ENCODE results near the gene MRPL53. TPM values are rescaled to one million over a fixed set of nuclear protein-coding genes. Genes with fewer than 3 reads are reported as not detected.

MRPL53 gene
- total RNA-seq, 1 experiment from 2014 or later = 102 TPM

- Mint-ChIP-seq H3K4me1 (ENCODE audit: low read depth, unreplicated experiment) (peaks cover 41% of the 10 kb centered on the region), H3K27ac (ENCODE audit: unreplicated experiment) (peak overlapping the region; percentile 87), H3K9me3 (ENCODE audit: unreplicated experiment) (no peaks in the 10 kb centered on the region), H3K36me3 (ENCODE audit: insufficient read depth, unreplicated experiment) (peaks cover 53% of the 10 kb centered on the region), H3K27me3 (ENCODE audit: insufficient read depth, unreplicated experiment) (no peaks in the 10 kb centered on the region), H3K4me3 (ENCODE audit: unreplicated experiment) (peak overlapping the region; percentile 94)
- CTCF ChIA-PET = interaction anchor here (0.5 to 2.9 kb wide), 9 partner anchors 11 to 46 kb away, joined by 3 to 9 read pairs (median 3); partner anchors contain the start of genes CCDC142, MRPL53, TLX2 and TTC31
- POLR2A ChIA-PET = interaction anchor here (0.9 to 5.2 kb wide), 4 partner anchors 15 to 63 kb away, joined by 3 to 17 read pairs (median 4); partner anchors contain the start of genes AUP1 and HTRA2
- peak overlapping the region; percentile 75 for H3K4me3 ChIP-seq (ENCODE audit: low read depth, low read length)
- no peaks in the 10 kb centered on the region for H3K9me3 ChIP-seq
- no peaks in the 10 kb centered on the region for H3K27me3 ChIP-seq (replicated peaks; ENCODE audit: control insufficient read depth, insufficient read depth, low read length)
- BruUV-seq (replicated peaks) = no TSS peak
- intact Hi-C loops (cut with micrococcal nuclease; ENCODE audit: unreplicated experiment) = loop anchor here (1.0 kb wide), 2 partner anchors 20 to 84 kb away; partner anchors contain the start of gene TTC31
- H3K36me3 ChIP-seq (ENCODE audit: control insufficient read depth, insufficient read depth, low read length) = 0 out of 2 replicates have a peak, but pooled peaks cover 2% of the 10 kb centered on the region
- H3K4me1 ChIP-seq = peaks cover 51% of the 10 kb centered on the region
- no peak for DNase-seq
- TF ChIP-seq, protein P1, sequence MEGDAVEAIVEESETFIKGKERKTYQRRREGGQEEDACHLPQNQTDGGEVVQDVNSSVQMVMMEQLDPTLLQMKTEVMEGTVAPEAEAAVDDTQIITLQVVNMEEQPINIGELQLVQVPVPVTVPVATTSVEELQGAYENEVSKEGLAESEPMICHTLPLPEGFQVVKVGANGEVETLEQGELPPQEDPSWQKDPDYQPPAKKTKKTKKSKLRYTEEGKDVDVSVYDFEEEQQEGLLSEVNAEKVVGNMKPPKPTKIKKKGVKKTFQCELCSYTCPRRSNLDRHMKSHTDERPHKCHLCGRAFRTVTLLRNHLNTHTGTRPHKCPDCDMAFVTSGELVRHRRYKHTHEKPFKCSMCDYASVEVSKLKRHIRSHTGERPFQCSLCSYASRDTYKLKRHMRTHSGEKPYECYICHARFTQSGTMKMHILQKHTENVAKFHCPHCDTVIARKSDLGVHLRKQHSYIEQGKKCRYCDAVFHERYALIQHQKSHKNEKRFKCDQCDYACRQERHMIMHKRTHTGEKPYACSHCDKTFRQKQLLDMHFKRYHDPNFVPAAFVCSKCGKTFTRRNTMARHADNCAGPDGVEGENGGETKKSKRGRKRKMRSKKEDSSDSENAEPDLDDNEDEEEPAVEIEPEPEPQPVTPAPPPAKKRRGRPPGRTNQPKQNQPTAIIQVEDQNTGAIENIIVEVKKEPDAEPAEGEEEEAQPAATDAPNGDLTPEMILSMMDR (IDR thresholded peaks at IDR 0.05; ENCODE audit: insufficient read depth in 1 of 2, low read depth in 1 of 2, low read length in 1 of 2, severe bottlenecking in 1 of 2, unreplicated experiment in 1 of 2) = no peak
Observed at GRCh38 chr2:74503506-74504475, 31.3 kb upstream of the MRPL53 start.

DNA sequence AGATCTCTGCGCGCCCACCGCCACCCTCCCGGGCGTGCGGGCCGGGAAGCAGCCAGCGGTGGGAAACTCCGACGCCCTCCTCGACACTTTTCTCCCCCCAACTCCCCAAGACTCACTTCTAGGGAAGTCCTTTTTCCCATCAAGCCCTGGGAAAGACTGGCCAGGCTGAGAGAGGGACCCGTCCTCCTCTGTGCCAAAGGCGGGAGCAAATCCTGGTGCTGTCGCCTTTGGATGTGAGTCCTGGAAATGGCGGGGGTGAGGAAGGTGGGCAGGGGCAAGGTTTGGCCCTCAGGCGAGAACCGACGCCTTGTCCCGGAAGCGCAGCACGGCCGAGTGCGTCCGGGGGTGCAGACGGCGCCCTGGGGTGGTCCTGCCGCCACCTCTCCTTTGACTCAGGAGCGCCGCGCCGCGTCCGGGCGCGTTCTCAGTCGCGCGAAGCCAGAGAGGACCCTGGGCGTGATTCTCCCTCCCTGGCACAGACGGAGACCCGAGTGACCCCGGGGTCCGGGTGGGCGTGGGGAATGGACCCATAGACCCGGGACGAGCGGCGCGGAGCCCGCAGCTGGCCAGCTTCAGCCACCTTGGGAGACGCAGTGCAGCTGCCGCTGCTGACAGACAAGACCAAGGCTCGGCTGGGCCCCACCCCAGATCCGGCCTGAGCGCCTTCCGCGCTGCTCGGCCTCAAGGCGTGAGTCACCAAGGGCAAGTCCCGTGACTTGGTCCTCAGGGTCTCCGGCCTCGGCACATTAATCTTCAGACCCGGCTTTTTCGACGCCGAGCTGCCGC is 30.4 kb upstream of the MRPL53 start:
- intact Hi-C loops (cut with micrococcal nuclease; ENCODE audit: unreplicated experiment) = loop anchor here (1.0 kb wide), 3 partner anchors 14 to 84 kb away; partner anchors contain the start of gene TTC31

More for the DNA sequence above, 30.4 kb upstream of the MRPL53 start:
- H3K36me3 Mint-ChIP-seq (ENCODE audit: insufficient read depth, unreplicated experiment) = peaks cover 58% of the 10 kb centered on the region
- ChIA-PET POLR2A (interaction anchor here (1.0 to 5.2 kb wide), 6 partner anchors 14 to 63 kb away, joined by 3 to 17 read pairs (median 4); partner anchors contain the start of gene DQX1), CTCF (interaction anchor here (0.6 to 2.9 kb wide), 6 partner anchors 13 to 45 kb away, joined by 3 to 9 read pairs (median 6); partner anchors contain the start of genes CCDC142, MRPL53, TTC31 and WBP1)
- peaks cover 55% of the 10 kb centered on the region for H3K4me1 ChIP-seq
- H3K27ac Mint-ChIP-seq (ENCODE audit: unreplicated experiment) = peak overlapping the region; percentile 87
- H3K4me3 Mint-ChIP-seq (ENCODE audit: unreplicated experiment) = peak overlapping the region; percentile 94
- BruUV-seq (replicated peaks) = no TSS peak
- H3K36me3 ChIP-seq (ENCODE audit: control insufficient read depth, insufficient read depth, low read length) = 0 out of 2 replicates have a peak, but pooled peaks cover 2% of the 10 kb centered on the region
- H3K4me1 Mint-ChIP-seq (ENCODE audit: low read depth, unreplicated experiment) = peaks cover 33% of the 10 kb centered on the region
- peak; percentile 83 to 85 for DNase-seq
- H3K9me3 Mint-ChIP-seq (ENCODE audit: unreplicated experiment) = no peaks in the 10 kb centered on the region
- H3K27me3 Mint-ChIP-seq (ENCODE audit: insufficient read depth, unreplicated experiment) = no peaks in the 10 kb centered on the region
- TF ChIP-seq, protein P1 (IDR thresholded peaks at IDR 0.05; ENCODE audit: insufficient read depth in 1 of 2, low read depth in 1 of 2, low read length in 1 of 2, severe bottlenecking in 1 of 2, unreplicated experiment in 1 of 2) = peak; percentile 16 to 67
- H3K4me3 ChIP-seq (ENCODE audit: low read depth, low read length) = peak overlapping the region; percentile 75
- H3K27me3 ChIP-seq (replicated peaks; ENCODE audit: control insufficient read depth, insufficient read depth, low read length) = no peaks in the 10 kb centered on the region
- H3K9me3 ChIP-seq = no peaks in the 10 kb centered on the region

Measured in Caco-2 (cell line).